DMS153 treated with DMSO at 0.1 percent for 48 hours (cell line): Measurements from ENCODE around the gene BICDL1.

Experiments
- DNase-seq: peaks from one replicate; lab custom pipeline; 2025; ENCODE audit not compliant: unreplicated experiment; lab: John Stamatoyannopoulos, UW

The BICDL1 gene

DNA sequence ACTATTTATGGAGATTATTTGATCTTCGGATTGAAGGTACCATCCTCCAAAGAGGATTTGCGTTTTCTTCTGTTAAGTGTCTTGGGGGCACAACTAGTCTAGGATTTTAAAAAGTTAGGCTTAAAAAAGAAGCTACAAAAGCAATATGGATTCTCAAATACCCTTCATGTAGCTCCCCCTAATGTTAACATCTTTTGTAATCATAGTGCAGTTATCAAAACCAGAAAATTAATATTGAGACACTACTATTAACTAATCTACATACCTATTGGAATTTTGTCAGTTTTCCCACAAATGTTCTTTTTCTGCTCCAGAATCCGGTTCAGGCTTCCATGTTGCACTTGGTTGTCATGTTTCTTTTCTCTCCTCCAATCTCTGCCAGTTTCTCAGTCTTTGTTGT lies 62.5 kb downstream of the BICDL1 start:
- no peak for DNase-seq

DNA sequence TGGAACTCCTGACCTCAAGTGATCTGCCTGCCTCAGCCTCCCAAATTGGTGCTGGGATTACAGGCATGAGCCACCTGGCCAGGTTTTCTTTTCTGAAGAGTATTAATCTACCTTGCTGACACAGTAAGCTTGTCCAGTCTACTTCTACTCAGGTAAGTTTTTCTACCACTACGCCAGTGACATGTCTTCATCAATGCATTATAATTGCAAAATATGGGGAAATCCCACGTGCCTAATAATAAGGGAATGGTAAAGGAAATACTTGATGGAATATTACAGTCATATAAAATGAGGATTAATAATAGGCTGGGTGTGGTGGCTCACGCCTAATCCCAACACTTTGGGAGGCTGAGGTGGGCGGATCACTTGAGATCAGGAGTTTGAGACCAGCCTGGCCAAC lies 65.3 kb downstream of the BICDL1 start:
- no peak for DNase-seq

DNA sequence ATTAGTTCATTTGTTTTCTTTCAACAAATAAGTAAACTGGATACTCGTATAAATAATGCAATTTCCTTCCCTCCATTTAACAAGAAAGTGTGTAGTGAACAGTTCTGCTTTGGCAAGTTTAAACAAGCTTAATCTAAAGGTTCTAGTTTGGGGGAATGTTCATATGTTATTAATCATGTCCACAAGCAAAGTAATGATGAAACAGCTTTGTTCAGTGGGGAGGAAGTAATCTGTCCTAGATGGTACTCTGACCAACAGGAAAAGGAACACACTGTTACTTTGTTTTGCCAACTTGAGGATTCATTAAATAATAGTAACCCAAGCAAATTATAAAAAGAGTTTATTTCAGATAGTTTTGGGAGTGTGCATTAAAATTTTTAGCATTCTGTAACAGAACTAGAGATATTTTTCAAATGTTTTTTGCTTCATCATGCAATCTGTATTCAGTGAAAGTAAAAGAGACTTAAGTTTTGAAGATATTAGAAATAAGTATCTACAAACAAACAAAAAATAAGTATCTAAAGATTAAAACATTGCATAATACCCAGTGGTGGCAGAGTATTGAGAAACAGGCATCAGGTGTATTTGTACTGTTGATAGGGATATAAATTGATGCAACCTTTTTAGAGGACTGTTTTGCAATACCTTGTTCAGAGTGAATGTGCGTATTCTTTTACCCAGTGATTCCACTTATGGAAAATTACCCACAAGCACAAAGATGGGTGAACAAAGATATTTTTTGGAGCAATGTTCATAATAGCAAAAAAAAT lies 66.4 kb downstream of the BICDL1 start:
- DNase-seq: no peak

DNA sequence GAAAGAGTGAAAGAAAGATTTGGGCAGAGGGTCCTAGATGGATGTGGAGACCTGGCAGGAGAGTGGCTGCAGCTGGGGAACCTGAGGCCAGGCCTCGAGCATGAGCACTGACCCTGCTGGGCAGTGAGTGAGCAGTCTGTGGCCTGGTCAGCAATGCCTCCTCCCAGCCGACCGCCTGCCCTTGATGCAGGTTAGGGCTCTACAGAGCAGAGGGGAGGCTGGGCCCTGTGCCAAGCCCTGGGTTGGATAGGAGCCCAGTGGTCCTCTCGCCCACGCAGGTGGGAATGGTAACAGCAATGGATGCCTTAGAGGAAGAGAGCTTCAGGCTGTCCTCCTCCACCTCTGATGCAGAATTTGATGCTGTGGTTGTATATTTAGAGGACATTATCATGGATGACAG lies 67.7 kb downstream of the BICDL1 start:
- DNase-seq: no peak

DNA sequence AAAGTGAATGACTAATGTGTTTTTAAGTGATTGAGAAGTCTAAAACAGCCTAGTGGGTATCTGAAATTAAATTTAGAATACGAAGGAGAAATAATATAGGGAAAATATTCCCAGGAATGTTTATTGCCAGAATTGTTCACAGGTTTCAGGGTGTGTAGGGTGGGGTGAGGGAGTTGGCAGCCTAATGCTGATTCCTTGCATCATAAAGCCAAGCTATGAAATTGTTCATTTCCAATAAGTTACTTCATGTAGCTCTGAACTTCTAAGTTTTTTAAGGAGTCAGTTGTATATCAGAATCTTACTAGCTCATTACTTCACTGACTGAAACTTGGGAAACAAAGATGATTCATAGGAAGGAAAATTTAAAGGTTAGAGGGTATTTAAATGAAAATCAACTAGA lies 71.2 kb downstream of the BICDL1 start:
- DNase-seq: no peak

DNA sequence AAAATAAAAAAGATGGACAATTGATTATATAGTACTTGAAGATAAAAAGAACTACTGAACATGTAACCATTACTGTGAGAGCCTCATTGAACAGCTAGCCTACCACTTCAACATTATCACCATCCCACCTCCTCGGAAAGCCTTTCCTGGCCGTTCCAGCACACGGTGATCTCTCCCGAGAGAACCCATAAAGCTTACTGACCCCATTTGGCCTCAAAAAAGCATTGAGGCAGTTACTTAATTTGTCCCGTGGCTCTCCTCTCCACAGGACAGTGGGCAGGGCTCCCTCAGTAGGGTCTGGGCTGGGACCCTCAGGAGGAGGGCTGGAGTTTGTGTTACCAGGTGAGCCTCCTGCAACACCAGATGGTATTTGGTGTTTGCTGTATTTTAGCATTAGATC lies 71.7 kb downstream of the BICDL1 start:
- DNase-seq: no peak

DNA sequence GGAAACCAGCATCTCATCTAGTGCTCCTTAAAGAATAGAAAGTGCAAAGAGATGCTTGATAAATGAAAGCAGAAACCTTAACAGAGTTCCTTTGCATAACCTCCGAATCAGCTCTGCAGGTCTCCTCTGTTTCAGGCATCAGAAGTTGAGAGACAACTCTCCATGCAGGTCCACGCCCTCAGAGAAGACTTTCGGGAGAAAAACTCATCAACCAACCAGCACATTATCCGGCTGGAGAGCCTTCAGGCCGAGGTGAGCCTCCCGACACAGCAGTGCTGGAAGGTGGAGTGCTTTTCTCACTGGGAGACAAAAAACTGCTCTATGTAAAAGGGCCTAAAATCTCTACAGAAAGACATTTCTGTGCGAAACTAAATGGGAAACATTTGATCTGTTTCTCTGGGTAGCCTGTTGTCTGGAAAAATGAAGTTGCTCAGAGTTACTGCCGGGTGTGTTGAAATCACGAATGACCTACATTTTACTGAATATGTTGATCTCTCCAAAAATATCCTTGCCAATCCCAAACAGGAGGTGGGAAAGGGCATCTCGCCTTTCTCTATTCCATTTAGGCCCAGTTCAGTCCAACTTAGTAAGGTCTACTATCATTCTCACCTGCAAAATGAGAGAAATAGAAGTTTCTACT lies 72.7 kb downstream of the BICDL1 start:
- DNase-seq: no peak

DNA sequence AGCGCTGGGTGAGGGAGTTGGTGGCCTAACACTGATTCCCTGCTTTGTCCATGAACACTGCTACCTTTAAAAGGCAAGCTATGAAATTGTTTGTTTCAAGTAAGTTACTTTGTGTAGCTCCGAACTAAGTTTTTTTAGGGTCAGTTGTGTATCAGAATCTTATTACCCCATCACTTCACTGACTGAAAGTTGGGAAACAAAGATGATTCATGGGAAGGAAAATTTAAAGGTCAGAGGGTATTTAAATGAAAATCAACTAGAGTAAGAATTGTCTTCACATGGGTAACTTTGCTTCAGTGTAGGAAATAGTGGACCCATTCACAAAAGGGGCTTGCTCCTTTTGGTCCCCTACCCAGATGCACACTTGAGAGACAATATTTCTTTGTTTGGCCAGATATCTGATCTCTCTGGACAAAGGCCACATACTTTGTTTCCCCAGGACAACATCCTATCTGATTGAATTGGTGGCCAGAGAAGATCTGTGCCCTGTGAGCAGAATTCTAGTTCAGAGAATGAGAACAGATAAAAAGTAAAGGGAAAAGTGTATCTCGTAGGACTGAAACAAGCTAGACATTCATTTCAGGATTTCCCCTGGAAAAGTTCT lies 74.0 kb downstream of the BICDL1 start:
- DNase-seq: no peak

DNA sequence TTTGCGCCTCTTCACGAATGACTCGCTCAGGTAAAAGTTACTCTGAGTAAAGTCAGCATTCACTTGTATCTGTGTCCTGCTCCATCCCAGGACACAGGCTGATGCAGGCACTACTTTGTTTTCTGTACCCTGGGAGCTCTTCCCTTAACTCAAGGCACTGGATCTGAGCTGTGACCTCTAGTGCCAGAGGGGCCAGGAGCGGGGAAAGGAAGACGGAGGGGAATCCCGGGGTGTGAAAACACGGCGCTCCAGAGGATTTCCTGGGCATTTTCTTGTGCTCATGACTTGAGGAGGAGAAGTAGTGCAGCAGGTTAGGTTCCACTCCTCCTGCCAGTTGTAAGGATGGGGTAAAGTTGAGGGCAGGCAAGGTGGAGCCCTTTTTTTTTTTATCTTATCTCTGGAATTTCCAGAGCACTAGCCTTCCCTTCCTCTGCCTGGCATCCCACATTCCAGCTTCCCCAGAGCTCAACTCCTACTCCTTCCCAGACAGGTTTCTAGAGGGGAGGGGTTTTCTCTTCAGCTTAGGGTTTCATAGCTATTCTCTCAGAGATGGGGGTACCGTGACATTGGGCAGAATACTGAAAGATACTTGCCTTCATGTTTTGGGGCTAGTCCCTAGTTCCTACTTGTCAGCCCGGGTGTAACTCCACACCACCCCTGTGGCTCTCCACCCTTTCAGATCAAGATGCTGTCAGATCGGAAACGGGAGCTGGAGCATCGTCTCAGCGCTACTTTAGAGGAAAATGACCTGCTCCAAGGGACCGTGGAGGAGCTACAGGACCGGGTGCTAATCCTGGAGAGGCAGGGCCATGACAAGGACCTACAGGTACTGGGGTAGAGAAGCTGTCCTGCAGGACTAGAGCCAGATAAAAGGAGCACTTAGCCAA lies 75.3 kb downstream of the BICDL1 start:
- no peak for DNase-seq

DNA sequence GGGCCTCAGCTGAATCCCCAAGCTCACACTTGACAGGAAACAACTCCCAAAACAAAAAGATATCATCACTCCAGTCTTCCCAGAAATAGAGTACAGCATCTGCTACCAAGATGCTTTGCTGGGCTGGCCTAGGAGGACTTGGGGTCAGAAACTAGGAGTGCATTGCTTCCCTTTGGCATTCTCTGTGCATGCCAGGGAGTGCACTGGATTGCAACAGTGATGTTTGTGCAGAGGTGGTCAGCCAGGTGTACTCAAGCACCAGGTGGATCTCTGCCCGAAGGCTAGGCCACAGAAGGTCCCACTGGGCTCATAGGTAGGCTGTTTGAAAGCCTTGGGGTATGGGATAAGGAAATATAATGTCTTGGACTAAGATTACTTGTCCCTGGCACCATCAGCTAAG lies 76.4 kb downstream of the BICDL1 start:
- no peak for DNase-seq

DNA sequence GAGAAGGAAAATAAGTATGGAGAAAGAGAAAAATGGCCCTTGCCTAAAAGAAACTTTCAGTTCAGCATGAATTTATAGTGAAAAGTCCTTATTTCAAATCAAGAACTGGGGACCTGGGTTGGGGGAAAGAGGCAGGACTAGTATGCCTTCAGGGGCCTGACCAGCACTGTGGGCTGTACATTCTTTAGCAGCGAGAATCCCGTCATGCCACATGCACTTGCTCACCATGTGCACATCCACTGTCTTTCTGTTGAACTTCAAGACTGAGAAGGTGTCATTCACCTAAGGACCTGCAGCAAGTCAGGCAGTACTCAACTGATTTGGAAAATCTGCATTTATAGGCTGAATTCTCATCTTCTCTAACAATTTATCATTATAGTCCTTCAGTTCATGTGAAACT lies 77.3 kb downstream of the BICDL1 start:
- DNase-seq: no peak

DNA sequence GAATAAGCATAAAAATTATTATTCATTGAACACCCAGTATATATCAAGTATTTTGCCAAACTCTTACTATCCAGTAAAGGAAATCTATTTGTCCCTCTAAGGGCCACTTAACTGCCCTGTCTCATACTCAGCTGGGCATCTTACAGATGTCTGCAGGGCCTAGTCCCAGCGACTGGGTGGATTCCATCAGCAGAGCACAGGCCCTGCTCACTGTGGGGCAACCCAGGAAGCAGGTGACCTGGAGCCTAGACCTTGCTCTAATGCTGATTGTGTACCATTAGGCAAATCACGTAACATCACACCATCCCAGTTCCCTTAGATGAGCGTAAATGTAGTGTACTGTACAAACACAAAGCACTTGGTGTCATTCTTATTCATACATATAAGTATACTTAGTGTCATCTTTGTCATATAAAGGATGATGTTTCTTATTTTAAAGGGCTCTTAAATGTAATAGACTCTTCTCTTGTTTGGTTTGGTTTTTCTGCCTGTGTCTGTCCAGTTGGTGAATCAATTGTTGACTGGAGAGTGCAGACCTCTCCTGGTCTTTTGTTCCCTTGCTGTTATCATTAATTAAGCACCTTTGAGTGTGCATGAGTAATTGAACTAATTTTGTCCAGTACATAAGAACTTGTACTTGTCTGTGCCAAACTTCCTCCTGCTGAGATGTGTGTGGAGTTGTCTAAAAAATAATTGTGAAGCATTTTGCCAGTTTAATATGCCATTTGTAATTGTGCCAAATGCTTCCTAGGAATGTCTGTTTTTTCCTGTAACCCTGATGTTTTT lies 78.2 kb downstream of the BICDL1 start:
- no peak for DNase-seq

DNA sequence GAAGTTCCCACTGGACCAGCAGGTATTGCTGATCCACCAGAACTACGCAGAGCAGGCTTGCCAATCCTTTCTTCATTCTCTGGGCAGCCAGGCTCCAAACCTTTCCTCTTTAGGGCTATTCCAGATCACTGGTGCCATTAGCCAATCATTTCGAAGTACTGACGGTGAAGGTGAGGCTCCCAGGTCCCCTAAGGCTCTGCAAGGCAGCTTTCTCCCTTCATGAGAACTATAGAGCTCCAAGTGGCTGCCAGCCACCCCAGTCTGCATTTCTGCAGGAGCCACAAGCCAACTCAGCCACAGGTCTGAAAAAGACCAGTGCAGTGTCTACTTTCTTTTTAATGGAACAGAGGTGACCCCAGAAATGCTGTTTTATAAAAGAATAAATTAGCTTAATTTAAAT lies 78.9 kb downstream of the BICDL1 start:
- no peak for DNase-seq

DNA sequence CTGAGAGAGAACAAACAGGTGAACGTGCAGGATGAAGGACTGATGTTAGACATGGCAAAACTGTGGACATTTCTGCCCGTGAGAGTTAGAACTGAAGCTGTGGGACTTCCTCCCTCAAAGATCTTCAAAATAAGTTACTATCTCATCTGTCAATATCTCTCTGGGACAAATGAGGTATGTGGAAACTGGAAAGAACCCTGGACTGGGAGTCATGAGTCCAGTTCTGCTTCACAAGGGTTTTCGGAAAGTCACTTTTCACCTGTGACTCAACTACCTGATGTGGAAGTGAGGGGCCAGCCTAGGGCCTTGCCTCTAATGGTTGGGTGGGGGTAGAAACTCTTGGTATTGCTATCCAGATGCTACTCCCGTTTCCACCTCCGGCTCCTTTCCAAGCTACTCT lies 80.2 kb downstream of the BICDL1 start:
- DNase-seq: no peak

DNA sequence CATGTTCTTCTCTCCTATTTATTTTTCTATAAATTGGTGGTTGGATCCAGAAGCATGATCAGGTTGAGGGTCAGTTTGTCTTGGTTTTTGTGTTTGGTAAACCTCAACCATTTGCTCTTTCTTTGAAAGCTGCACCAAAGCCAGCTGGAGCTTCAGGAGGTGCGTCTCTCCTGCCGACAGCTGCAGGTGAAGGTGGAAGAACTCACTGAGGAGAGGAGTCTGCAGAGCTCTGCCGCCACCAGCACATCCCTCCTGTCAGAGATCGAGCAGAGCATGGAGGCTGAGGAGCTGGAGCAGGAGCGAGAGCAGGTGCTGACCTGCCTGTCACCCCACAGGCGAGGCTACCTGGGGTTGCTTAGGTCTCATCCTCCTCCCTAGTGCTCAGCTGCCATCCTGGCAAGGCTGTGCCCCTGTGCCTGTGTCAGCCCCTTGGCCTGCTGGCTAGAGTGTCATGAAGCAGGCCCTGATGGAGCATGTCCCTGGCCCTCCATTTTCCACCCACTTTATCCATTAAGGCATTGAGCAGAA lies 82.5 kb downstream of the BICDL1 start:
- no peak for DNase-seq

DNA sequence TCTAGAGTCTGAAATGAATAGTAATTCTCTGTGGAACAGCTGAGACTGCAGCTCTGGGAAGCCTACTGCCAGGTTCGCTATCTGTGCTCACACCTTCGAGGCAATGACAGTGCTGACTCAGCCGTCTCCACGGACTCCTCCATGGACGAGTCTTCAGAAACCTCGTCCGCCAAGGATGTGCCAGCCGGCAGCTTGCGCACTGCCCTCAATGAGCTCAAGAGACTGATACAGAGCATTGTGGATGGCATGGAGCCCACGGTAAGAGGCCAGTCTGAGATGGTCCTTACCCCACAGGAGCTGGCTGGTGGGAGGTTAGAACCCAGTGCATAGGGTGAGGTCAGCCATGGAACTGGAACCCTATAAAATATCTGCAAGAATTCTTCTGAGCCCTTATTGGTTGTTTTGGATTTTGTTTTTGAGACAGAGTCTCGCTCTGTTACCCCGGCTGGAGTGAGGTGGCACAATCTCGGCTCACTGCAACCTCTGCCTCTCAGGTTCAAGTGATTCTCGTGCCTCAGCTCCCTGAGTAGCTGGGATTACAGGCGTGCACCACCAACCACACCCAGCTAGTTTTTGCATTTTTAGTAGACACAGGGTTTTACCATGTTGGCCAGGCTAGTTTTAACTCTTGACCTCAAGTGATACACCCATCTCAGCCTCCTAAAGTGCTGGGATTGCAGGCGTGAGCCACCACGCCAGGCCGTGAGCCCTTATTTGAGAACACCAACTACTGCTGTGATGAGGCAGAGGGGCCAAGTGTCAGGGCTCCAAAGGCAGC lies 83.6 kb downstream of the BICDL1 start:
- DNase-seq: no peak

DNA sequence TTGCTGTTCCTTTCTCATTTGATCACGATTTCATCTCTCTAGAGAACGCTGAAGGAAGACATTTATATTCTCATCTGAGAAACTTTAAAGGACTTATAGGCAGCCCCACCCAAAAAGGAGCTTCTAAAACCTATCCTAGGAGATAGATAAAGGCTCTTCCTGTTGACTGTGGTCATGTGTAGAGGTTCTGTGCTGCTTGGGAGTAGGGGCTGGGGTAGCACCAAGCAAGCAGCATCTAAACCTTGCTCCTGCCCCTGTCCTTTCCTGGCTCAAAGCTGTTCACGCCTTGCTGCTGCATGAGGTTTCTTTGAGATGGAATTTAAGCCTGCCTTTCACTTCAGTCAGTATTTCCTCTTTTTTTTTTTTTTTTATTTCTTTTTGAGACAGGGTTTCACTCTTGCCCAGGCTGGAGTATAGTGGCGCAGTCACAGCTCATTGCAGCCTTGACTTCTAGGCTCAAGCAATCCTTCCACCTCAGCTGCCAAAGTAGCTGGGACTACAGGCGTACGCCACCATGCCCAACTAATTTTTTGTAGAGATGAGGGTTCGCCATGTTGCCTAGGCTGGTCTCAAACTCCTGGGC lies 86.1 kb downstream of the BICDL1 start:
- DNase-seq: no peak

DNA sequence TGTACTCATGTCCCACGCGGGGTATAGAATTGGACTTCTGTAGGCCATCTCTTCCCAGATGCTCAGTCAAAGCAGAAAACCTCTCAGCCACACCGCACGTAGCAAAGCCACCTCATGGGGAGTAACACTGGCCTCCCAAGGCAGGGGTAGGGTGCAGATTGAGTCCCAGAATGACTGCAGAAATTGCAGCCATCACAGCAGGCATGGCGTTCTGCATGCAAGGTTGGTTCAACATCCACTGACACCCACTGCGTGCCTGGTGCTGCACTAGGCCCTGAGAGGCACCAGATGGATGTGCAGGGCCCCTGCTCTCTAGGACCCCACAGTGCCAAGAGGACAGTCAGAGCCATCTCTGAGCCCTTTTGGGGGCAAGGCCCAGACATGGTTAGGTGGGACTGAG lies 87.6 kb downstream of the BICDL1 start:
- DNase-seq: no peak

DNA sequence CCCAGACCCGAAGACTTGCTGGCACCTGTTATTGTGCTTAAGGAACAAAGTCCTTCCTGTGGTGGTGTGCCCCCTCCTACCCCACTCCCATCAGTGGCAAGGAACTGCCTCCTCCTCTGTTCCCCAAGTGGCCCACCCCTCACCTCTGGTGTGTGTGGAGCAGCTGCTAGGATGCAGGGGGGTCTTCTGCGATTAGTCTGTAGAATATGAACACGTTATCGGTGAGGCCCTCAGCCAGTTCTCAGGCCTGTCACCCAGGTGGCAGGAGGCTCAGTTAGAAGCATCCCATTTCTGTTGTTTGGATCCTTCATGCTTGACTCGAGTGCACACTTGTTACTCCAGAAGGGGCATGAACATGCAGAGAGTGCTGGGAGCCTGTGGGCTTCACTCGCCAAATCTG lies 88.2 kb downstream of the BICDL1 start:
- DNase-seq: no peak
